ENCODE data around the gene TRIM36.

The TRIM36 gene

GRCh38 chr5:115109356-115109755 is 60.4 kb downstream of the TRIM36 start:
- TF ChIP-seq CTCF (IDR thresholded peaks at IDR 0.05), result no peak
- no peak overlapping the region for H3K4me3 ChIP-seq
- DNase-seq (ENCODE audit: low spot score), result no peak
- no peak overlapping the region for H3K27ac ChIP-seq

DNA sequence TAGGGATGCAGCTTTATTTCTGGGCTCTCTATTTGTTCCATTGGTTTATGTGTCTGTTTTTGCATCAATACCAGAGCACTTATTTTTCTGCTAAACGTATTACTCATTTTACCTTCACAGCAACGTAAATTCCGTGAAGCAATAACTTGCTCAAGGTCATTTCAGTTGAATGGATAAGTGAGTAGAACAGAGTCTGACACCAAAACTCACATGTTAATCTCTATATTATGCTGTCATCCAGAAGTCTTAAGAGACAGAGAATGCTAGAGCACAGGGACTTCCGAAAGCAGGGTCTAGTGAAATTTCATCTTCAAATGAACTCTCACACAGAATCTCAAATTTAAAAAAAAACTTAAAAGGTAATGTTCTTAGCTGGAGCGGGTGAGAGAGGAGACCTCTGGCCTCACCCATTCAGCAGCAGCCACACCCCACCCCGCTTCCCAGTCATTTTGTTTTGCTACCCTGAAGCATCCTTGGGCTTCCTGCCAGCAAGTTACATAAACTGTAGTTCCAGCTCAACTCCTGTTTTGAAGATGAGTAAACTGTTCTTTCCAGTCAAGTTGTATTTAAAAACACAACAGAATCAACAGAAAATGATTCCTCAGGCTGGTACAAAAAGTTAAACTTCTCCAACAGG is 69.3 kb downstream of the TRIM36 start:
- DNase-seq (ENCODE audit: low spot score), result no peak
- no peak overlapping the region for H3K27ac ChIP-seq
- TF ChIP-seq CTCF (IDR thresholded peaks at IDR 0.05), result no peak
- H3K4me3 ChIP-seq, result no peak overlapping the region

DNA sequence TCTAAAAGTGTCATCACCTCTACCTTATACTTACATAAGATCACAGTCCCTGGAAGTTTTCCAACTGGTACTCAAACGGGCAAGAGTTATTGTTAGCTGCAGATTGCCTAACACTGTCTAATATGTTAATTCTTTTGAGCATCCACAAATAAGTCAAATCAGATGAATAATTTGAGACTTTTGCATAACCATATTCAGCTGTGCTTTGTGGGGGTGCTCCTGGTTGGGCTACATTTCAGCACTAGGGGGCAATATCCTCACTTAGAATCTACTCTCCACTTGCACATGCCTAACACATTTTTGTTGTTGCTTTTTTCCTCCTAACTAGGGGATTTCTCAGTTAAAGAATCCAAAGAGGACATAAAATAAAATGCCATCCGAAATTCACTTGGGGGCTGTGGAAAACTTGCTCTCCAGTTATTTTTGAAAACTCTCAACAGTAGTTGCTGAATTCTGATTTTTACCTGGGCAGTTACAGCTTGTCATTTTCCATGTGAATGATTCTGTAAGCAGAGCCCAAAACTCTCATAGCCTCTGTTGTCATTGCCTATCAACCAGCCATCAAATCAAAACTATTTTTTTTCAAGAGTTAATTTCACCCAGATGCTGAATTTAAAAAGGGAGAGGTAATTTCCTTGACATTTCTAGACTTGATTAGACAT is 71.5 kb downstream of the TRIM36 start:
- TF ChIP-seq CTCF (IDR thresholded peaks at IDR 0.05), result peak; percentile 48
- Histone ChIP-seq H3K27ac (no peak overlapping the region), H3K4me3 (no peak overlapping the region)
- no peak for DNase-seq (ENCODE audit: low spot score)

DNA sequence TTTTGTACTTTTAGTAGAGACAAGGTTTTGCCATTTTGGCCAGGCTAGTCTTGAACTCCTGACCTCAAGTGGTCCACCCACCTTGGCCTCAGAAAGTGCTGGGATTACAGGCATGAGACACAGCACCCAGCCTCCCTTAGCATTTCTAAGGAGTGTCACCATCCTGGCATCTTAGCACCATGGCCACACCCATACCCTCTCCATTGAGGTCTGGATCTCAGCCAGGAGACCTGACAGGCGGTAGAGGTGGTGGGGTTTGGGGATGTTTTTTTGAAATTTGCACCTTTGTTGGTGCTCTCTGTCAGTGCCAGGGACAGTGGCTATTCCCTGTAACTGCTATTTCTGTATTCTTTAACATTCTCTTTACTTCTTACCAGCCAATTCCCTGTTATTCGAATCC is 72.5 kb downstream of the TRIM36 start:
- TF ChIP-seq CTCF (IDR thresholded peaks at IDR 0.05), result no peak

GRCh38 chr5:115096034-115096769 is 73.5 kb downstream of the TRIM36 start:
- TF ChIP-seq CTCF (IDR thresholded peaks at IDR 0.05), result no peak
- DNase-seq (ENCODE audit: low spot score), result no peak
- Histone ChIP-seq H3K4me3 (no peak overlapping the region), H3K27ac (no peak overlapping the region)

More for the DNA sequence above, 72.5 kb downstream of the TRIM36 start:
- Histone ChIP-seq H3K27ac (no peak overlapping the region), H3K4me3 (no peak overlapping the region)
- no peak for DNase-seq (ENCODE audit: low spot score)

GRCh38 chr5:115087951-115088350 is 81.8 kb downstream of the TRIM36 start:
- no peak for DNase-seq (ENCODE audit: low spot score)
- TF ChIP-seq CTCF (IDR thresholded peaks at IDR 0.05), result no peak
- no peak overlapping the region for H3K27ac ChIP-seq
- H3K4me3 ChIP-seq, result no peak overlapping the region
